ENCODE measurements around the gene ZNF280B. TPM values are rescaled to one million over a fixed set of nuclear protein-coding genes. Genes with fewer than 3 reads are reported as not detected.
"Not testable (repeated sequence)": the region's sequence is repeated elsewhere in the genome, so short reads cannot be mapped to it uniquely, and the experiment has no call there.

ZNF280B gene
- total and polyA plus RNA-seq, 2 experiments from 2014 or later: 5.5 to 6.7 TPM

- H3K79me2 ChIP-seq (replicated peaks; ENCODE audit: insufficient read depth): no peaks in the 10 kb centered on the region
- no peak overlapping the region for H3K27ac ChIP-seq (ENCODE audit: low read depth)
- H3K27me3 Mint-ChIP-seq (ENCODE audit: insufficient read depth, low read depth, poor library complexity): peaks cover 50% of the 10 kb centered on the region
- H3K36me3 Mint-ChIP-seq (ENCODE audit: low read depth): peaks cover 11% of the 10 kb centered on the region; the same call in 2 of the 3 replicates
- no peak for DNase-seq (ENCODE audit: low spot score)
- no peak overlapping the region for H3K4me2 ChIP-seq
- no peak overlapping the region for H3K4me3 ChIP-seq
- peaks cover 3% of the 10 kb centered on the region; the same call in 2 of the 3 replicates for H3K4me1 Mint-ChIP-seq
- no peak overlapping the region for H3K4me3 Mint-ChIP-seq
- H3K9me3 Mint-ChIP-seq: peaks cover 43% of the 10 kb centered on the region
- H2AFZ ChIP-seq: no peak overlapping the region
- H3F3A ChIP-seq (replicated peaks; ENCODE audit: low read depth): no peaks in the 10 kb centered on the region
- no peak overlapping the region for H3K27ac Mint-ChIP-seq
- ATAC-seq: no peak
- H4K20me1 ChIP-seq (replicated peaks; ENCODE audit: insufficient read depth): no peaks in the 10 kb centered on the region; the same call in 1 of the 2 replicates
- no peaks in the 10 kb centered on the region for H3K9me2 ChIP-seq (ENCODE audit: insufficient read depth)
- peaks cover 3% of the 10 kb centered on the region for H3K4me1 ChIP-seq (ENCODE audit: insufficient read depth)
- 0 out of 2 replicates have a peak, but pooled peaks cover 3% of the 10 kb centered on the region for H3K36me3 ChIP-seq (ENCODE audit: insufficient read depth)
- H3K27me3 ChIP-seq (ENCODE audit: insufficient read depth): peaks cover 100% of the 10 kb centered on the region
- no peak for TF ChIP-seq NANOG (IDR thresholded peaks at IDR 0.05; ENCODE audit: borderline replicate concordance)
- TF ChIP-seq REST (IDR thresholded peaks at IDR 0.05; ENCODE audit: unreplicated experiment): no peak
- TF ChIP-seq STAT1 (IDR thresholded peaks at IDR 0.05; ENCODE audit: unreplicated experiment): no peak
- no peak for TF ChIP-seq JUNB (IDR thresholded peaks at IDR 0.05; ENCODE audit: unreplicated experiment)
- TF ChIP-seq ZNF114 (CRISPR knock-in tag; IDR thresholded peaks at IDR 0.05): no peak
- no peak for TF ChIP-seq CTCF (conservative IDR thresholded peaks at IDR 0.05; ENCODE audit: low read depth in 2 of 2)
- no peak for TF ChIP-seq ZNF331 (CRISPR knock-in tag; IDR thresholded peaks at IDR 0.05; ENCODE audit: low read depth)
- no peak for TF ChIP-seq EZH2 (IDR thresholded peaks at IDR 0.05; ENCODE audit: low read depth, unreplicated experiment)
- no peak for TF ChIP-seq ETS1 (IDR thresholded peaks at IDR 0.05)
Observed at GRCh38 chr22:22469527-22469926, 39.0 kb downstream of the ZNF280B start.

- H3K27ac Mint-ChIP-seq; H3K36me3 ChIP-seq (ENCODE audit: insufficient read depth); H3K4me1 ChIP-seq (ENCODE audit: insufficient read depth); H3K9me2 ChIP-seq (ENCODE audit: insufficient read depth); H3F3A ChIP-seq (replicated peaks; ENCODE audit: low read depth); H2AFZ ChIP-seq; H3K27ac ChIP-seq (ENCODE audit: low read depth); H3K4me2 ChIP-seq; H4K20me1 ChIP-seq (replicated peaks; ENCODE audit: insufficient read depth); ATAC-seq; DNase-seq (ENCODE audit: low spot score); H3K4me3 ChIP-seq; H3K4me3 Mint-ChIP-seq; H3K79me2 ChIP-seq (replicated peaks; ENCODE audit: insufficient read depth); H3K4me1 Mint-ChIP-seq: not testable (repeated sequence)
- H3K27me3 ChIP-seq (ENCODE audit: insufficient read depth): peaks cover 100% of the 10 kb centered on the region
- H3K9me3 Mint-ChIP-seq: peaks cover 43% of the 10 kb centered on the region
- H3K36me3 Mint-ChIP-seq (ENCODE audit: low read depth): peaks cover 11% of the 10 kb centered on the region; the same call in 2 of the 3 replicates
- peaks cover 52% of the 10 kb centered on the region for H3K27me3 Mint-ChIP-seq (ENCODE audit: insufficient read depth, low read depth, poor library complexity)
Observed at GRCh38 chr22:22468794-22469469, 39.6 kb downstream of the ZNF280B start.

Data from GM23338 (cell line).